Pancreas (tissue), 10 donors: Measurements from ENCODE around the gene KCTD5. TPM values are rescaled to one million over a fixed set of nuclear protein-coding genes. Genes with fewer than 3 reads are reported as not detected.
"Not testable (repeated sequence)": the region's sequence is repeated elsewhere in the genome, so short reads cannot be mapped to it uniquely, and the experiment has no call there.

Experiments used
- ATAC-seq, 4 donors: fragments of 200-7000 bp; cut with Tn5 transposase; one replicate each; pipeline versions ENCODE4 v1.8.0 to v1.9.1; 2020; ENCODE audit warnings: mild to moderate bottlenecking in 4 of 4, moderate library complexity in 4 of 4
- DNase-seq, 6 donors: peaks; one replicate each; pipeline ENCODE4 v3.0.0-alpha.2; 2020
- FAIRE-seq: peaks from 2 replicates; lab custom pipeline; 2012; peaks lifted over from hg19 to GRCh38; lab: Jason Lieb, UNC
- H3K27ac ChIP-seq, 4 donors: fragments of 200-600 bp; sonication (generic); 1 replicate in 3 of 4; 2 replicates in 1 of 4; pipeline versions ENCODE4 v1.5.0 to v1.8.0; 2020
- H3K27me3 ChIP-seq, 4 donors: fragments of 200-600 bp; one replicate each; pipeline ENCODE4 v1.8.0; 2021
- H3K36me3 ChIP-seq, 3 donors: fragments of 200-600 bp; sonication (generic) in 1 of 3; one replicate each; pipeline versions ENCODE4 v1.5.0 to v1.8.0; 2020 to 2021
- H3K4me1 ChIP-seq, 3 donors: fragments of 200-600 bp; one replicate each; pipeline ENCODE4 v1.8.0; 2021
- H3K4me3 ChIP-seq, 4 donors: fragments of 200-600 bp; sonication (generic) in 2 of 4; one replicate each; pipeline versions ENCODE4 v1.5.0 to v1.8.0; 2020 to 2021
- H3K9me3 ChIP-seq, 4 donors: fragments of 200-600 bp; one replicate each; pipeline ENCODE4 v1.8.0; 2021
- CTCF ChIP-seq, 4 donors: fragments of 200-600 bp; sonication (generic) in 3 of 4; IDR thresholded peaks; one replicate each; pipeline versions ENCODE4 v1.5.0 to v1.8.0; 2021; ENCODE audit warnings: antibody characterized with exemption in 4 of 4
- WGBS, 2 donors: extraction: QIAGEN DNeasy Blood & Tissue Kit; methylation state at CpG; one replicate each; pipeline ENCODE4 v1.1.7; 2013; 5-methylcytosine and 5-hydroxymethylcytosine counted together
- intact Hi-C, 3 donors: fragments of 100-400 bp; cut with DNase I; formaldehyde crosslinking; loops; one replicate each; pipeline versions ENCODE4 v1.11.1 to v1.14.2; 2022
- polyA plus RNA-seq, 2 donors: library from polyadenylated mRNA; stranded (reverse); fragments of 200-250 nt; gene quantifications; one replicate each; pipeline ENCODE4 v1.2.3, GENCODE V29; 2013
- total RNA-seq, 6 donors: library from RNA; stranded (reverse); fragmentation: NEBNext Ultra II Directional in 4 of 6; extraction: Animal tissue kit (Norgen Biotek cat#: 25700) in 4 of 6; gene quantifications; one replicate each; pipeline versions ENCODE4 v1.2.1 to v1.2.4, GENCODE V29; 2021 to 2023
- donor health status: healthy with polysubstance abuse.
- donor health status: DM: no; HTN: no; CAD: no; lungs with moderate emphysema.
- donor health status: DM: no; HTN: no; CAD: no.
- donor health status: control.
- donor health status: control.
- donor health status: Bipolar disorder and iron deficiency.
- donor health status: DM: yes; HTN: yes; CAD: no.
- donor health status: DM: no; HTN: no; CAD: no.
- donor health status: DM: no; HTN: no; CAD: no.
- donor health status: DM: yes; HTN: yes; CAD: no.

Gene KCTD5
- total and polyA plus RNA-seq, 8 donors = 4.5 to 8.9 (median 6.7) TPM

DNA sequence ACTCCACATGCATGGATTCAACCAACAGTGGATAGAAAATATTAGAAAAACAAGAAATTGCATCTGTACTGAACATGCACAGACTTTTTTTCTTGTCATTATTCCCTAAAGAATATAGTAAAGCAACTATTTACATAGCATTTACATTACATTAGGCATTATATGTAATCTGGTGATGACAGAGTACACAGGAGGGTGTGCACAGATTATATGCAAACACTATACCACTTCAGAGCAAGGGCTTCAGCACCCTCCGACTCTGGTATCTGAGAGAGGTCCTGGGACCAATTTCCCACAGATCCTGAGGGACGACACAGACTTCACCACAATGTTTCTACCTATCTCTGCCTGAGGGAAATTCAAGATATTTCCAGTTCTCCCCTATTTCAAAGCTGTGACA lies 25.3 kb upstream of the KCTD5 start:
- no peak overlapping the region for H3K4me3 ChIP-seq
- no peaks in the 10 kb centered on the region for H3K27me3 ChIP-seq
- H3K4me1 ChIP-seq = no peaks in the 10 kb centered on the region
- ATAC-seq = no peak
- H3K36me3 ChIP-seq = no peaks in the 10 kb centered on the region
- 42 to 60% methylated on average over 2 of the region's 2 CpGs for WGBS, 2 donors
- no peak for TF ChIP-seq CTCF (IDR thresholded peaks at IDR 0.05)
- no peak for FAIRE-seq
- intact Hi-C loops = no loop called here
- no peak for DNase-seq
- no peak overlapping the region for H3K27ac ChIP-seq
- H3K9me3 ChIP-seq = no peaks in the 10 kb centered on the region

DNA sequence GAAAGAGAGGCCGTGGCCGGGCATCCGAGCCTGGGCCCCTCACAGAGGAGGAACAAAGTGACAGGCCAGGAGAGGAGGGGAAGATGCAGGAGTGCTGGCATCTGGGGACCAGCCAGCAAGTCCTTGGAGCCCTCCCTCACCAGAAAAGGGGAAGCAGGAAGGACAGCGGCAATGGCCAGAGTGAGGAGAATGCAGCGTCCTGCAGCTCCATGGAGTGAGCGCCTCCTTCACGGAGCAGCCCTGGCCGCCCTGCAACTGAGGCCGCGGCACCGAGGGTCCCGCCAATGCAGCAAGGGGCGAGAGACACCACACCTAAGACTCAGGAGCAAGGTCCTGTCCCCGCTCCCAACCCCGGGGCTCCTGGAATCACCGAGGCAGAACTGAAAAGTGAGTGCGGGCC lies 24.5 kb upstream of the KCTD5 start:
- no CpG with 5 or more reads among the region's 17 CpGs for WGBS, 2 donors
- ATAC-seq = peak in 3 of 4 donors; percentile 7 to 23 (median 16)
- not testable (repeated sequence) for DNase-seq

DNA sequence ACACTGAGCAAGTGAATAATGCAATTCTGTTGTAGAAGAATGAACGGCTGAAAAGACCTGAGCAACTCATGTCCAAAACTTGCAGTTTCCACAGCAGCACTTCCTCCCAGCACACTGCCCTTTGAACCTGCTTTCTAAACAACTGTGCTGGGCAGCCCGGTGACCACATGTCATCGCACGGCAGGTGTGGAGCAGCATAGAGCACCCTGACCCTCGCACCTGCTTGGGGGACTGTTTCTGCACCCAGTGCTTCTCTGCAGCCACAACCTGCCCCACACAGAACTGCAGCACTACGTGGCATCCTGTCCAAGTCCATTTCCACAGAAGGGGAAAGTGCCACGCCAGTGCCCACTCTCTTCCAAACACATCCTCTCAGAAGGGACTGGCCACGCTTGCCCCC lies 22.8 kb upstream of the KCTD5 start:
- H3K36me3 ChIP-seq, H3K27ac ChIP-seq, intact Hi-C loops, FAIRE-seq, H3K4me3 ChIP-seq, H3K27me3 ChIP-seq, H3K9me3 ChIP-seq, H3K4me1 ChIP-seq: not testable (repeated sequence)
- ATAC-seq (peak; percentile 44 to 72 (median 58)), DNase-seq (peak in 2 of 6 donors; percentile 17 to 28)
- 43 to 44% methylated on average over 8 of the region's 8 CpGs for WGBS, 2 donors

More for the DNA sequence above, 24.5 kb upstream of the KCTD5 start:
- H3K9me3 ChIP-seq, FAIRE-seq, intact Hi-C loops, H3K4me3 ChIP-seq, H3K4me1 ChIP-seq, H3K36me3 ChIP-seq, H3K27ac ChIP-seq, H3K27me3 ChIP-seq: not testable (repeated sequence)

GRCh38 chr16:2660014-2660662 lies 22.2 kb upstream of the KCTD5 start:
- FAIRE-seq, H3K4me3 ChIP-seq, H3K4me1 ChIP-seq, H3K27me3 ChIP-seq, H3K9me3 ChIP-seq, H3K27ac ChIP-seq, H3K36me3 ChIP-seq, intact Hi-C loops: not testable (repeated sequence)
- peak in 1 of 6 donors; percentile 9 for DNase-seq
- ATAC-seq = peak in 1 of 4 donors; percentile 4
- 90 to 92% methylated on average over 10 to 11 of the region's 11 CpGs for WGBS, 2 donors

DNA sequence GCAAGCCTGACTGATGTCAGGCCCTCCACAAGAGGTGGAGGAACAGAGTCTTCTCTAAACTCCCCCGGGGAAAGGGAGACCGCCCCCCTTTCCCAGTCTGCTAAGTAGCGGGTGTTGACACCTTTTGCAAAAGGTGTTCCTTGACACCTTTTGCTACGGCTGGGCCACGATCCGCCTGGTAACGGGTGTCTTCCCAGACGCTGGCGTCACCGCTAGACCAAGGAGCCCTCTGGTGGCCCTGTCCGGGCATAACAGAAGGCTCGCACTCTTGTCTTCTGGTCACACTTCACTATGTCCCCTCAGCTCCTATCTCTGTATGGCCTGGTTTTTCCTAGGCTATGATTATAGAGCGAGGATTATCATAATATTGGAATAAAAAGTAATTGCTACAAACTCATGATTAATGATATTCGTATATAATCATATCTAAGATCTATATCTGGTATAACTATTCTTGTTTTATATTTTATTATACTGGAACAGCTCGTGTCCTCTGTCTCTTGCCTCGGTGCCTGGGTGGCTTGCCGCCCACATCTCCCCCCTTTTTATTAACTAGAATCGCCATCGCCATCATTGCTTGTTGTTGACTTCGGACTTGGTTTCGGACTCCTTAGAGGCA lies 21.5 kb upstream of the KCTD5 start:
- TF ChIP-seq CTCF (IDR thresholded peaks at IDR 0.05) = peak in 2 of 4 donors; percentile 17 to 34
- H3K4me3 ChIP-seq, H3K27me3 ChIP-seq, intact Hi-C loops, H3K27ac ChIP-seq, FAIRE-seq, H3K9me3 ChIP-seq, ATAC-seq, H3K36me3 ChIP-seq, H3K4me1 ChIP-seq: not testable (repeated sequence)
- WGBS, 2 donors = 40 to 50% methylated on average over 20 to 21 of the region's 21 CpGs
- peak in 2 of 6 donors; percentile 26 to 44 for DNase-seq

DNA sequence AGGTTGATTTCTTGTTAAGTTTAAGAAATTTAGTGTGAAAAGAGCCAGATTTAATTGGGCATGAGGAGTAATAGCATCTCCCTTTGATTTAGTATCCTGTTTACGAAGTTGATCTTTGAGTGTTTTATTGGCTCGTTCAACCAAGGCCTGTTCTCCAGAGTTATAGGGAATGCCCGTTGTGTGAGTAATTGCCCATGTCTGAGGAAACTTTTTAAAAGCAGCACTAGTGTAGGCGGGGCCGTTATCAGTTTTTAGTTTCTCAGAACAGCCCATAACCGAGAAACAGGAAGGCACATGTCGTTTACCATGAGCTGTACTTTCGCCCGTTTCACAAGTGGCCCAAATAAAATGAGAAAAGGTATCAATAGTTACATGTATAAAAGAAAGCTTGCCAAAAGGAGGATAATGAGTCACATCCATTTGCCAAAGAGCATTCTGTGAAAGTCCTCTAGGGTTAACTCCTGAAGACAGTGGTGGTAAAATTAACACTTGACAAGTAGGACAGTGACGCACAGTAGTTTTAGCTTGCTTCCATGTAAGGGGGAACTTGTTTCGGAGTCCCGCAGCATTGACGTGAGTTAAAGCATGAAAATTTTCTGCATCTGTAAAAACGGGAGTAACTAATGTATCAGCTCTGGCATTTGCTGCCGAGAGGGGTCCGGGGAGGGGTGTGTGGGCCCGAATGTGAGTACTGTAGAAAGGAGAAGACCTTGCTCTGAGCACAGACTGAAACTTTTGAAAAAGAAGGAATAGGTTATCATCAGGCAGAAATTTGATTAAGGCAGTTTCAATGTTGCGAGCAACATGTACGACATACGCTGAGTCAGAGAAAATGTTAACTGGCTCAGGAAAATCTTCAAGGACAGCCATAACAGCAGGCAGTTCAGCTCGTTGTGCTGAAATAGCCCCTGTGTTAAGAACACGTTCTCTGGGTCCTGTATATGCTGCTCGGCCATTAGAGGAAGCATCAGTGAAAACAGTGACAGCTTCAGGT lies 18.5 kb upstream of the KCTD5 start:
- no peak for FAIRE-seq
- intact Hi-C loops = no loop called here
- Histone ChIP-seq H3K4me1 (peaks cover 0 to 5% (median 0%) of the 10 kb centered on the region in 3 donors), H3K36me3 (peaks cover 0 to 6% (median 0%) of the 10 kb centered on the region in 3 donors), H3K9me3 (no peaks in the 10 kb centered on the region), H3K27ac (peak overlapping the region in 3 of 4 donors; percentile 20 to 38 (median 24)), H3K4me3 (no peak overlapping the region), H3K27me3 (no peaks in the 10 kb centered on the region)
- peak in 1 of 6 donors; percentile 4 for DNase-seq
- ATAC-seq = peak in 3 of 4 donors; percentile 64 to 74 (median 66)
- no peak for TF ChIP-seq CTCF (IDR thresholded peaks at IDR 0.05)
- WGBS, 2 donors = 45 to 57% methylated on average over 23 of the region's 23 CpGs
